Measurements from ENCODE around the gene KLHDC8A.
"Not testable (repeated sequence)": the region's sequence is repeated elsewhere in the genome, so short reads cannot be mapped to it uniquely, and the experiment has no call there.

The KLHDC8A gene

DNA sequence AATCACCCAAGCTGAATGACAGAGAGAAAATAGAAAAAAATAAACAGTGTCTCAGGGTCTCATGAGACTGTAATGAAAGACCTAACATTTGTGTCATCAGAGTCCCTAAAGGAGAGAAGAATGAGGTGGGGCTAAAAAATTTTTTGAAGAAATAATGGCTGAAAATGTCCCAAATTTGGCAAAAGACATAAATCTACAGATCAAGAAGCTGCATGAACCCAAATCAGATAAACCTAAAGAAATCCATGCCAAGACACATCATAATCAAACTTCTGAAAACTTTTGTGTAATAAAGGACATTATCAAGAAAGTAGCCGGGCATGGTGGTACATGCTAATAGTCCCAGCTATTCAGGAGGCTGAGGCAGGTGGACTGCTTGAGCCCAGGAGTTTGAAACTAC, 35.9 kb upstream of the KLHDC8A start:
- Histone ChIP-seq H3K4me3 (ENCODE audit: low read depth, low read length) (no peak overlapping the region), H3K27ac (no peak overlapping the region), H3K36me3 (replicated peaks) (no peaks in the 10 kb centered on the region), H3K27me3 (replicated peaks) (peaks cover 5% of the 10 kb centered on the region)
- TF ChIP-seq, protein P1, sequence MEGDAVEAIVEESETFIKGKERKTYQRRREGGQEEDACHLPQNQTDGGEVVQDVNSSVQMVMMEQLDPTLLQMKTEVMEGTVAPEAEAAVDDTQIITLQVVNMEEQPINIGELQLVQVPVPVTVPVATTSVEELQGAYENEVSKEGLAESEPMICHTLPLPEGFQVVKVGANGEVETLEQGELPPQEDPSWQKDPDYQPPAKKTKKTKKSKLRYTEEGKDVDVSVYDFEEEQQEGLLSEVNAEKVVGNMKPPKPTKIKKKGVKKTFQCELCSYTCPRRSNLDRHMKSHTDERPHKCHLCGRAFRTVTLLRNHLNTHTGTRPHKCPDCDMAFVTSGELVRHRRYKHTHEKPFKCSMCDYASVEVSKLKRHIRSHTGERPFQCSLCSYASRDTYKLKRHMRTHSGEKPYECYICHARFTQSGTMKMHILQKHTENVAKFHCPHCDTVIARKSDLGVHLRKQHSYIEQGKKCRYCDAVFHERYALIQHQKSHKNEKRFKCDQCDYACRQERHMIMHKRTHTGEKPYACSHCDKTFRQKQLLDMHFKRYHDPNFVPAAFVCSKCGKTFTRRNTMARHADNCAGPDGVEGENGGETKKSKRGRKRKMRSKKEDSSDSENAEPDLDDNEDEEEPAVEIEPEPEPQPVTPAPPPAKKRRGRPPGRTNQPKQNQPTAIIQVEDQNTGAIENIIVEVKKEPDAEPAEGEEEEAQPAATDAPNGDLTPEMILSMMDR (IDR thresholded peaks at IDR 0.05; ENCODE audit: low read depth, low read length, missing control alignments) = no peak
- in situ Hi-C loops (cut with HindIII; ENCODE audit: low pct_ligation_motif_present, low sequenced_read_pairs) = no loop called here
- no peak for DNase-seq

GRCh38 chr1:205391386-205391785, 34.7 kb upstream of the KLHDC8A start:
- H3K36me3 ChIP-seq (replicated peaks) = no peaks in the 10 kb centered on the region
- in situ Hi-C loops (cut with HindIII; ENCODE audit: low pct_ligation_motif_present, low sequenced_read_pairs) = no loop called here
- no peak for DNase-seq
- peaks cover 5% of the 10 kb centered on the region for H3K27me3 ChIP-seq (replicated peaks)
- H3K27ac ChIP-seq = no peak overlapping the region
- TF ChIP-seq, protein P1 (IDR thresholded peaks at IDR 0.05; ENCODE audit: low read depth, low read length, missing control alignments) = no peak
- H3K4me3 ChIP-seq (ENCODE audit: low read depth, low read length) = no peak overlapping the region

GRCh38 chr1:205387845-205388244, 31.1 kb upstream of the KLHDC8A start:
- in situ Hi-C loops (cut with HindIII; ENCODE audit: low pct_ligation_motif_present, low sequenced_read_pairs) = no loop called here
- DNase-seq = no peak
- no peak overlapping the region for H3K27ac ChIP-seq
- no peak overlapping the region for H3K4me3 ChIP-seq (ENCODE audit: low read depth, low read length)
- H3K27me3 ChIP-seq (replicated peaks) = peaks cover 3% of the 10 kb centered on the region
- TF ChIP-seq, protein P1 (IDR thresholded peaks at IDR 0.05; ENCODE audit: low read depth, low read length, missing control alignments) = no peak
- no peaks in the 10 kb centered on the region for H3K36me3 ChIP-seq (replicated peaks)

DNA sequence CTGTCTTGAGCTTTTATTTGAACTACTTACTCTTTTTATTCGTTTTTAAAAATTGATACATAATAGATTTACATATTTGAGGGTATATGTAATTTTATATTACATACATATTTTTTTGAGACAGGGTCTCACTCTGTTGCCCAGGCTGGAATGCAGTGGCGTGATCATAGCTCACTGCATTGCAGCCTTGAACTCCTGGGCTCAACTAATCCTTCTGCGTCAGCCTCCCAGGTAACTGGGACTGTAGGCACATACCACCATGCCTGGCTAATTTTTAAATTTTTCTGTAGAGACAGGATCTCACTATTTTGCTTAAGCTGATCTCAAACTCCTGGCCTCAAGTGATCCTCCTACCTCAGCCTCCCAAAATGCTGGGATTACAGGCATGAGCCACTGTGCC, 26.3 kb upstream of the KLHDC8A start:
- DNase-seq; in situ Hi-C loops (cut with HindIII; ENCODE audit: low pct_ligation_motif_present, low sequenced_read_pairs); H3K4me3 ChIP-seq (ENCODE audit: low read depth, low read length); H3K27me3 ChIP-seq (replicated peaks); H3K36me3 ChIP-seq (replicated peaks); H3K27ac ChIP-seq: not testable (repeated sequence)

DNA sequence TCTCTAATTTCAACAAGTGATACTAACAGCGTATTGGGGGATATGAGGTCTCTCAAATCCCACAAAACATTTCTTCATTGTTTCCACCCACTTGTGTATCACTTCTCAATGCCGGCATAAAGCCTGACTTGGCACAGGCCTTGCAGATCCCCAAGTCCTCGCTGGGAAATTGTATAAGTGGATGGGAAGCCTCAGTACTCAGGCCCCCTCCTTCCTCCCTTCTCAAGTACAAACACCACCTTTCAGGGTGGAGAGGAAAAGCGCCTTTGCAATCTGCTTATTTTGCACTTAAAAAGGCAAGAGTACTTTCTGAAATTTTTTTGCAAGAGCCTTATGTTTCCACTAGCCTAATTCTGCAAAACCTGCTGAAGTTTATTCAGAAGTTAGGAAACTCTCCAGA, 25.8 kb upstream of the KLHDC8A start:
- no peak for DNase-seq
- TF ChIP-seq, protein P1 (IDR thresholded peaks at IDR 0.05; ENCODE audit: low read depth, low read length, missing control alignments) = no peak
- Histone ChIP-seq H3K36me3 (replicated peaks) (no peaks in the 10 kb centered on the region), H3K27ac (no peak overlapping the region), H3K4me3 (ENCODE audit: low read depth, low read length) (no peak overlapping the region), H3K27me3 (replicated peaks) (no peaks in the 10 kb centered on the region)
- in situ Hi-C loops (cut with HindIII; ENCODE audit: low pct_ligation_motif_present, low sequenced_read_pairs) = no loop called here

DNA sequence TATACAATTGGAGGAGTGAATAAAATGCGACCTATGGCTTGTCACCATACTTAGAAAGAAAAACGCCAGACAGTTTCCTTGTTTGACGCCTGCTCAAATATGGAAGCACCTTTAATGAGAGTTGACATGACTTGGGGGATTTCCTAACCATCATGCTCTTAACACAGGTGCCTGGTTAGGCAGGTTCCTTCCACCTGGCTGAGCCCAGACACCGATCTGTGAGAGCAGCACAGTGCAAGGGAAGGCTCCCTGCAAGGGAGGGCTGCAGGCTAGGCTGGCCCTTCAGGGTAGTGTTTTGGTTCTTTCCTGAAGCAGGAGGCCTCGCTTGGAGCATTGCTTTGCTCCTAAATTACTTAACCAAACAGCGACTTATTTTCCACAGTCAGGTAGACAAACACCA, 24.6 kb upstream of the KLHDC8A start:
- in situ Hi-C loops (cut with HindIII; ENCODE audit: low pct_ligation_motif_present, low sequenced_read_pairs) = no loop called here
- H3K27ac ChIP-seq = no peak overlapping the region
- TF ChIP-seq, protein P1 (IDR thresholded peaks at IDR 0.05; ENCODE audit: low read depth, low read length, missing control alignments) = no peak
- H3K4me3 ChIP-seq (ENCODE audit: low read depth, low read length) = no peak overlapping the region
- no peaks in the 10 kb centered on the region for H3K27me3 ChIP-seq (replicated peaks)
- no peaks in the 10 kb centered on the region for H3K36me3 ChIP-seq (replicated peaks)
- no peak for DNase-seq
